ENCODE measurements around the gene ZNF853. TPM values are rescaled to one million over a fixed set of nuclear protein-coding genes. Genes with fewer than 3 reads are reported as not detected.
"Not testable (repeated sequence)": the region's sequence is repeated elsewhere in the genome, so short reads cannot be mapped to it uniquely, and the experiment has no call there.

The ZNF853 gene
- total RNA-seq, 2 experiments from 2014 or later, result 0.30 to 0.33 TPM

- peaks cover 40% of the 10 kb centered on the region for H3K36me3 Mint-ChIP-seq (ENCODE audit: low read depth)
- no peak overlapping the region for H3K4me3 Mint-ChIP-seq
- H3K27me3 Mint-ChIP-seq, result no peaks in the 10 kb centered on the region
- DNase-seq, result no peak
- no peak overlapping the region for H3K27ac Mint-ChIP-seq
- ChIA-PET CTCF (no interaction called here), POLR2A (no interaction called here)
- no peaks in the 10 kb centered on the region for H3K4me1 Mint-ChIP-seq
- H3K9me3 Mint-ChIP-seq, result peaks cover 12% of the 10 kb centered on the region
Observed at GRCh38 chr7:6653071-6654003, 37.9 kb downstream of the ZNF853 start.

GRCh38 chr7:6654113-6654841 is 38.9 kb downstream of the ZNF853 start:
- no peak overlapping the region for H3K4me3 Mint-ChIP-seq
- no peak for DNase-seq
- H3K27me3 Mint-ChIP-seq, result no peaks in the 10 kb centered on the region
- peaks cover 12% of the 10 kb centered on the region for H3K9me3 Mint-ChIP-seq
- H3K4me1 Mint-ChIP-seq, result no peaks in the 10 kb centered on the region
- peaks cover 37% of the 10 kb centered on the region for H3K36me3 Mint-ChIP-seq (ENCODE audit: low read depth)
- ChIA-PET CTCF (no interaction called here), POLR2A (no interaction called here)
- no peak overlapping the region for H3K27ac Mint-ChIP-seq

DNA sequence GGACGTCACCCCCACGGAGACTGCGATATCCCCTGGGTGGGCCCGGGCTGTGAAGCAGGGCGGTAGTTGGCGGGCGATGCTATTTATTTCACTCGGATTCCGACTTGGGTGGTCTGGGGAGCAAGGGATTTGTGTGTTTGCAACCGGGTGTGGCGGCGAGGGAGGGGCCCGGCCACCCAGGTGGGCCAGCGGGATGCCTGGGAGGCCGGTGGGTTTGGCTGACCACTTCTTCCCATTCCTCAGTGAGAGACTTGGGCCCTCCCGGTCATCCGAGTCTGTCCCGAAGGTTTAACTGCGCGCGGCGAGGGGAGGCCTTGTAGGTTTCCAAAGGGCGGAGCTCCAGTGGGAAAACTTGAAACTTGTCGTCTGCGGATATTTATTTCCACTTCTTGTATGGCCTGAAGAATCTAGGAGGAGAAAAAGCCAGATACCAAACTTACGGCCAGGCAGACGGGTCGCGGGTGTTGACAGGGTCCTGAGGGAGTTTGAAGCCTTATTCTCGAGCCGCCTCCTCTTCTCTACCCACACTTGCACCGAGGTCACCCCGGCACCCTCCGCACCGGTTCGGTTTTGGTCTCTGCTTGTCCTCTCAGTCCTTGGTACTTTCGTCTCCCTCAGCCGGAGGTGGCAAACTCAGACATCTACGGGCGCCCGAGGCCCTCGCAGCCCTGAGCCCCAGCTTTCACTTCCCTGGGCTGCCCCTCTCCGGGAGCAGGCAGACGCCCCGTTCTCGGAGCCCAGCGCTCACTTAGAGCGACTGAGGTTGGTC is 39.6 kb downstream of the ZNF853 start:
- ChIA-PET POLR2A (no interaction called here), CTCF (no interaction called here)
- Mint-ChIP-seq H3K4me1 (no peaks in the 10 kb centered on the region), H3K4me3 (no peak overlapping the region), H3K27ac (peak overlapping the region; percentile 2), H3K36me3 (ENCODE audit: low read depth) (peaks cover 31% of the 10 kb centered on the region), H3K9me3 (peaks cover 12% of the 10 kb centered on the region), H3K27me3 (peaks cover 2% of the 10 kb centered on the region)
- DNase-seq, result no peak

- Mint-ChIP-seq H3K36me3 (ENCODE audit: low read depth) (peaks cover 23% of the 10 kb centered on the region), H3K4me1 (no peaks in the 10 kb centered on the region), H3K9me3 (peaks cover 7% of the 10 kb centered on the region), H3K27ac (no peak overlapping the region), H3K27me3 (peaks cover 4% of the 10 kb centered on the region), H3K4me3 (no peak overlapping the region)
- POLR2A ChIA-PET, result no interaction called here
- CTCF ChIA-PET, result no interaction called here
- no peak for DNase-seq
Observed at GRCh38 chr7:6655636-6656385, 40.4 kb downstream of the ZNF853 start.

- Mint-ChIP-seq H3K27me3 (peaks cover 8% of the 10 kb centered on the region), H3K36me3 (ENCODE audit: low read depth) (peaks cover 20% of the 10 kb centered on the region), H3K27ac (no peak overlapping the region), H3K4me1 (no peaks in the 10 kb centered on the region), H3K9me3 (peaks cover 7% of the 10 kb centered on the region), H3K4me3 (no peak overlapping the region)
- CTCF ChIA-PET, result no interaction called here
- no peak for DNase-seq
- POLR2A ChIA-PET, result no interaction called here
Observed at GRCh38 chr7:6656413-6656812, 41.0 kb downstream of the ZNF853 start.

DNA sequence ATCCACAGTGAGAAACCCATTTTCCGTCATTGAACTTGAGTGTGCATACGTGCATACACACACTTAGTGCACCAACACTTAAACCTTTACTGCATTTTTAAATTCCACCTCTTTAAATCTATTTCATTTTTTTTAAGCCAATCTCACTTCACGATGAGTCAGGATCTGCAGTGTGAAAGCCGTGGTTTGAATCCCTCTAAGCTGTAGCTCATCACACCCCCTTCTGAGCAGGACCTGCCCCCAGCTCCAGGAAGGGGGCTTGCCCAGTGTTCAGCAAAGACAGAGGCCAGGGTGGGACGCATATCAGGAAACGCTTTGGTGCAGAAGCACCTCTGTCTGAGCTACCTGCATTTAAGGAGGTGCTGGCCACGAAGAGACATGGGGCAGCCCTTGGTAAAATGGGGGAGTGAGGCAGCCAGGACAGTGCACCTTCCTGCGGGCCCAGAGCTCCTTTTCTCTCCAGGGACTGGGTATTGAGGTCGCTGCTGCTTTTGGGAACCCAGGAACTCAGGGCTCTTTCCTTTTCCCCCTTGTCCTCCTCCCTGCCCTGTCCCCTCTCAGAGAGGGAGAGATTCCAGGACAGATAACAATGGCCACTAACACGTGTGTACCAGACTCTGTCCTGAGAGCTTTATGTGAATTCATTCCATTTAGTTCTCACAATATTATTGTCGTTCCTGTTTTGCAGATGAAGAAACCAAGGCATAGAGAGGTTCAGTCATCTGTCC is 43.4 kb downstream of the ZNF853 start:
- no peak overlapping the region for H3K27ac Mint-ChIP-seq
- ChIA-PET CTCF (interaction anchor here (1.2 kb wide), 1 partner anchor 199 kb away, joined by 4 read pairs; no protein-coding TSS in a partner anchor), POLR2A (interaction anchor here (0.7 kb wide), 1 partner anchor 21 kb away, joined by 3 read pairs; no protein-coding TSS in a partner anchor)
- H3K36me3 Mint-ChIP-seq (ENCODE audit: low read depth), result peaks cover 13% of the 10 kb centered on the region
- no peaks in the 10 kb centered on the region for H3K4me1 Mint-ChIP-seq
- no peak overlapping the region for H3K4me3 Mint-ChIP-seq
- peaks cover 14% of the 10 kb centered on the region for H3K27me3 Mint-ChIP-seq
- DNase-seq, result no peak
- H3K9me3 Mint-ChIP-seq, result peaks cover 7% of the 10 kb centered on the region

GRCh38 chr7:6670851-6671250 is 55.4 kb downstream of the ZNF853 start:
- POLR2A ChIA-PET, H3K4me3 Mint-ChIP-seq, H3K4me1 Mint-ChIP-seq, H3K27me3 Mint-ChIP-seq, H3K27ac Mint-ChIP-seq, DNase-seq, CTCF ChIA-PET: not testable (repeated sequence)
- peaks cover 23% of the 10 kb centered on the region for H3K36me3 Mint-ChIP-seq (ENCODE audit: low read depth)
- H3K9me3 Mint-ChIP-seq, result peaks cover 42% of the 10 kb centered on the region

Other genes starting within 250 kb of the ZNF853 start
- gene RAC1, start 241.1 kb upstream of the ZNF853 start, total RNA-seq, result 100 to 1,000 TPM; 170 to 187 TPM
- gene DAGLB, start 167.7 kb upstream of the ZNF853 start, total RNA-seq, result 10 to 100 TPM; 18.3 to 22.4 TPM
- gene KDELR2, start 131.5 kb upstream of the ZNF853 start, total RNA-seq, result 10 to 100 TPM; 61.1 to 63.5 TPM
- gene GRID2IP, start 64.1 kb upstream of the ZNF853 start, total RNA-seq, result under 1 TPM in 1 of 2 experiments, not detected in 1; 0.07 TPM
- 10 to 100 TPM; 29.9 to 35.3 TPM for gene ZDHHC4, start 38.2 kb upstream of the ZNF853 start, total RNA-seq
- 10 to 100 TPM; 40.4 to 48.3 TPM for gene INTS15, start 25.6 kb upstream of the ZNF853 start, total RNA-seq
- 10 to 100 TPM; 20.2 to 31.5 TPM for gene ZNF316, start 21.7 kb downstream of the ZNF853 start, total RNA-seq
- gene ZNF12, start 91.3 kb downstream of the ZNF853 start, total RNA-seq, result 10 to 100 TPM; 24.9 to 25.7 TPM
- gene RSPH10B2, start 138.5 kb downstream of the ZNF853 start, total RNA-seq, result under 1 TPM; 0.22 to 0.31 TPM
- gene CCZ1B, start 210.7 kb downstream of the ZNF853 start, total RNA-seq, result 10 to 100 TPM; 61.3 to 70.0 TPM

Data from activated CD4-positive, alpha-beta T cell treated with anti-CD3 and anti-CD28 coated beads, Interleukin-2, amount 10 ng/mL, durations not matched to agents 7 days and 5 days (primary cell).